HG03159 (cell line): ENCODE measurements around the gene CCDC92B.
"Not testable (repeated sequence)": the region's sequence is repeated elsewhere in the genome, so short reads cannot be mapped to it uniquely, and the experiment has no call there.

ENCODE experiments used
- ATAC-seq: cut with Tn5 transposase; IDR thresholded peaks from one replicate; pipeline ENCODE4 v1.9.1; 2021; ENCODE audit warnings: mild to moderate bottlenecking, moderate library complexity; ENCODE audit not compliant: unreplicated experiment

The CCDC92B gene

GRCh38 chr17:2749058-2749783, at the start of gene CCDC92B:
Gene CCDC92B (minus strand): TSS chr17:2749652. CDS start chr17:2735145, 14,507 bp downstream.
- no peak for ATAC-seq

- no peak for ATAC-seq
Observed at GRCh38 chr17:2798678-2799077, 49.2 kb upstream of the CCDC92B start.

- ATAC-seq: no peak
Observed at GRCh38 chr17:2798188-2798587, 48.7 kb upstream of the CCDC92B start.

GRCh38 chr17:2797637-2798036, 48.2 kb upstream of the CCDC92B start:
- ATAC-seq: no peak

GRCh38 chr17:2797226-2797625, 47.8 kb upstream of the CCDC92B start:
- no peak for ATAC-seq

- ATAC-seq: peak; percentile 49
Observed at GRCh38 chr17:2796164-2797125, 47.0 kb upstream of the CCDC92B start, which contains the start of gene RAP1GAP2. Gene RAP1GAP2 (plus strand): TSS chr17:2796438. CDS start chr17:2796528, 90 bp downstream.

- no peak for ATAC-seq
Observed at GRCh38 chr17:2795441-2796163, 46.1 kb upstream of the CCDC92B start.

GRCh38 chr17:2794111-2794803, 44.8 kb upstream of the CCDC92B start:
- no peak for ATAC-seq

GRCh38 chr17:2792366-2793169, 43.1 kb upstream of the CCDC92B start:
- ATAC-seq: no peak

- ATAC-seq: no peak
Observed at GRCh38 chr17:2789700-2790099, 40.2 kb upstream of the CCDC92B start.

- peak; percentile 68 for ATAC-seq
Observed at GRCh38 chr17:2786176-2786881, 36.9 kb upstream of the CCDC92B start.

GRCh38 chr17:2785376-2785775, 35.9 kb upstream of the CCDC92B start:
- ATAC-seq: not testable (repeated sequence)

- no peak for ATAC-seq
Observed at GRCh38 chr17:2784864-2785263, 35.4 kb upstream of the CCDC92B start.

- ATAC-seq: no peak
Observed at GRCh38 chr17:2783310-2784030, 34.0 kb upstream of the CCDC92B start.

GRCh38 chr17:2782055-2782454, 32.6 kb upstream of the CCDC92B start:
- ATAC-seq: no peak

GRCh38 chr17:2781598-2781997, 32.1 kb upstream of the CCDC92B start:
- not testable (repeated sequence) for ATAC-seq

GRCh38 chr17:2780931-2781454, 31.5 kb upstream of the CCDC92B start:
- ATAC-seq: no peak

GRCh38 chr17:2780256-2780655, 30.8 kb upstream of the CCDC92B start:
- no peak for ATAC-seq
